Activated T-helper 1 cell treated with anti-CD3 and anti-CD28 coated beads, Interleukin-12 subunit alpha, Interleukin-12 subunit beta, Interleukin-2, Interleukin-4 antibody, amounts not matched to agents 30 ng/mL and 10 ng/mL and 1 ng/mL, durations not matched to agents 14 hours and 24 hours and 36 hours (primary cell): Measurements from ENCODE around the gene FTO. TPM values are rescaled to one million over a fixed set of nuclear protein-coding genes. Genes with fewer than 3 reads are reported as not detected.
"Not testable (repeated sequence)": the region's sequence is repeated elsewhere in the genome, so short reads cannot be mapped to it uniquely, and the experiment has no call there.

Source experiments
- DNase-seq: peaks from one replicate; pipeline ENCODE4 v3.0.0; 2021; ENCODE audit warnings: low spot score
- H3K27ac Mint-ChIP-seq: one replicate; pipeline ENCODE4 v1.8.0; 2021; ENCODE audit warnings: mild to moderate bottlenecking, mixed read lengths
- H3K27me3 Mint-ChIP-seq: one replicate; pipeline ENCODE4 v1.8.0; 2022; ENCODE audit warnings: mild to moderate bottlenecking, moderate library complexity, mixed read lengths; ENCODE audit not compliant: insufficient read depth
- H3K36me3 Mint-ChIP-seq: one replicate; pipeline ENCODE4 v1.8.0; 2021; ENCODE audit warnings: low read depth, mixed read lengths
- H3K4me1 Mint-ChIP-seq: one replicate; pipeline ENCODE4 v1.8.0; 2021; ENCODE audit warnings: low read depth, mixed read lengths
- H3K4me3 Mint-ChIP-seq: one replicate; pipeline ENCODE4 v1.8.0; 2021; ENCODE audit warnings: mild to moderate bottlenecking, moderate library complexity, mixed read lengths
- H3K9me3 Mint-ChIP-seq: one replicate; pipeline ENCODE4 v1.8.0; 2021; ENCODE audit warnings: mixed read lengths
- intact Hi-C: fragments of 100-400 bp; cut with micrococcal nuclease; formaldehyde crosslinking; loops from one replicate; pipeline ENCODE4 v1.15.1; 2024
- total RNA-seq: library from RNA; stranded (reverse); gene quantifications from 2 replicates; pipeline ENCODE4 v1.2.3, GENCODE V29; 2022

FTO gene
- total RNA-seq, 1 donor from 2014 or later: 56.4 TPM

DNA sequence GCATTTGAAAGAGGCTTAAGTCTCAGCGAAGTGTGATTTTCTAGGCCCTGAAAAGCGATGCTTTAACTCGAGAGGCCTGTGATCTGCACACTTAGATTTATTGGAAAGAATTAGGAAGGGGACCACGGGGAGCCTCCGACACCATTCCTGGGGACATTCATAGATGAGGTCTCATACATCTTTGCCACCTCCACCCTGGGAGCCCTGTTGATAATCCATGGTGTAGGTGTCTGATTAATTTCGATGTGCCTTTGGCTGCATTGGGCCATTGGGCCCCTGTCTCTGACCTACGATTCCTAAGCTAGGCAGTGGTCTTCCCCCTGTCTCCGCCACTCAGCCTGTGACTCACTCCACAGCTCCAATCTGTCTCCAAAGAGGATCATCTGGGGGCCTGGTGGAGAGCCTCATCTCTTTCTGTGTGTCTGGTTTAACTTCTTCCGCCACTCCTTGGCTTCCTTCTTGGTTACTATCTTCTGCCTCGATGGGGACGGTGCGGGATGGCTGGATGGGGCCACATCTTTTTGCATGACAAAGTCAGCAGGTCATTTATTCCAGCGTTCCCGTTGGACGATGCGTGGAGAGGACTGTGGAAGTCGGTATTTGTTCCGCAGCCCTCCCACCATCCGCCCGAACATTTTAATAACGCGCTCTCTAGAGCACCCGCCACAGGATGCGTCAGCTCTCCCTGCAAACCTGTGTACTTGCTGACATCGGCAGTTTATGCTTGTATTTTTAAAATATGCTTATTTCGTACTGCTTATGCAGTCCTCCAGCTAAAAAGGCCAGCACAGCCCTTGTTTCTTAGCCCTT lies 473.3 kb downstream of the FTO start:
- H3K27me3 Mint-ChIP-seq: peaks cover 20% of the 10 kb centered on the region
- DNase-seq: no peak

DNA sequence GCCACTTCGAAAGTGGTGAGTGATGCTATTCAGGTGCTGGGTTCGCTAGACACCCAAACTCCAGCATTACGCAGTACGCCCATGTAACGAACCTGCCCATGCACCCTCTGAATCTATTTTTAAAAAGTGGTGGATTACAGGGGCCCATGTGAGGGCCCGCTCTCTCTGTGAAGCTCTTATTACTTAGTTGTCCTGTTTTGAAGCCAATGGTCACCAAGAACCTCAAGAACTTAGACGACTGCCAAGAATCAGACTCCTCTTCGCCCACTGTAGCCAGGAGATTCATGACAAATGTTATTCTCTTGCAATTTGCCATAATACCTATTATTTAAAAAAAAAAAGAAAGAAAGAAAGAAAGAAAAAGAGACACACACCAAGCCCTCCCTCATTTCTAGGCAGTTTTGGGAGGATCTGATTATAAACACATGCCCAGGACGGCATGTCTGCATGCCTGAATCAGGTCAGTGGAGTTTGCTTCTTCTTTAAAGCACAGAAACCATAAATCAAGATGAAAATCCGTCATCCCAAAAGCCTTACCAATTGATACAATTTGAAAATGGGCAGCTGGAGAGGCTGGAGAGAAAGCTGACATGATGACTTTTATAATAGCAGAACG lies 474.0 kb downstream of the FTO start:
- no peak for DNase-seq
- Mint-ChIP-seq H3K9me3 (peaks cover 3% of the 10 kb centered on the region), H3K4me1 (no peaks in the 10 kb centered on the region), H3K27me3 (peaks cover 16% of the 10 kb centered on the region), H3K4me3 (no peak overlapping the region), H3K36me3 (no peaks in the 10 kb centered on the region), H3K27ac (no peak overlapping the region)
- intact Hi-C loops: no loop called here

More for the DNA sequence above, 473.3 kb downstream of the FTO start:
- Mint-ChIP-seq H3K4me1 (no peaks in the 10 kb centered on the region), H3K27ac (no peak overlapping the region), H3K9me3 (no peaks in the 10 kb centered on the region), H3K36me3 (no peaks in the 10 kb centered on the region), H3K4me3 (no peak overlapping the region)
- intact Hi-C loops: no loop called here

DNA sequence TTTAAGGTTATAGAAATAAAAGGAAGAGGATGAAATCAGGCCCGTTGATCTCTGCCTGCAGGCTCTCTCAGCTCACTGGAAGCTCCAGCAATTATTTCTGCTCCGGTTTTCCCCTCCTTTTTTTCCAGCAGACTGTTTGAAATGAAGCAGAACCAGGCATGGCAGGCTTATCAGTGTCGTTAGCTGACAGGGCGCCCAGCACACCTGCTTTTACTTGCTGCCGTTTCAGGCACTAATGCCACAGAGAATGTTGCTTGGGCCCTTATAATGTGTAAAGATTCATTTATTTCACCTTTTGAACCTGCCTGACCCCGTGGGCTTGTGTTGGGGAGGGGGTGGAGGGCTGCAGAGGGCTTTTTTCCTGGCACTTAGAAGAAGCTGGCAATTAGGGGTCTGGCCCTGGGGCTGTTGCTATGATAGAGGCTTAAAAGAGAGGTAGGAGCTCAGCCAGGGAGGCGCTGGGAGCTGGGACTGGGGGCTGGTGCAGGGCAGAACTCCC lies 474.6 kb downstream of the FTO start:
- Mint-ChIP-seq H3K4me3 (no peak overlapping the region), H3K4me1 (no peaks in the 10 kb centered on the region), H3K27me3 (peaks cover 14% of the 10 kb centered on the region), H3K36me3 (no peaks in the 10 kb centered on the region), H3K27ac (no peak overlapping the region), H3K9me3 (peaks cover 3% of the 10 kb centered on the region)
- DNase-seq: no peak
- intact Hi-C loops: no loop called here

DNA sequence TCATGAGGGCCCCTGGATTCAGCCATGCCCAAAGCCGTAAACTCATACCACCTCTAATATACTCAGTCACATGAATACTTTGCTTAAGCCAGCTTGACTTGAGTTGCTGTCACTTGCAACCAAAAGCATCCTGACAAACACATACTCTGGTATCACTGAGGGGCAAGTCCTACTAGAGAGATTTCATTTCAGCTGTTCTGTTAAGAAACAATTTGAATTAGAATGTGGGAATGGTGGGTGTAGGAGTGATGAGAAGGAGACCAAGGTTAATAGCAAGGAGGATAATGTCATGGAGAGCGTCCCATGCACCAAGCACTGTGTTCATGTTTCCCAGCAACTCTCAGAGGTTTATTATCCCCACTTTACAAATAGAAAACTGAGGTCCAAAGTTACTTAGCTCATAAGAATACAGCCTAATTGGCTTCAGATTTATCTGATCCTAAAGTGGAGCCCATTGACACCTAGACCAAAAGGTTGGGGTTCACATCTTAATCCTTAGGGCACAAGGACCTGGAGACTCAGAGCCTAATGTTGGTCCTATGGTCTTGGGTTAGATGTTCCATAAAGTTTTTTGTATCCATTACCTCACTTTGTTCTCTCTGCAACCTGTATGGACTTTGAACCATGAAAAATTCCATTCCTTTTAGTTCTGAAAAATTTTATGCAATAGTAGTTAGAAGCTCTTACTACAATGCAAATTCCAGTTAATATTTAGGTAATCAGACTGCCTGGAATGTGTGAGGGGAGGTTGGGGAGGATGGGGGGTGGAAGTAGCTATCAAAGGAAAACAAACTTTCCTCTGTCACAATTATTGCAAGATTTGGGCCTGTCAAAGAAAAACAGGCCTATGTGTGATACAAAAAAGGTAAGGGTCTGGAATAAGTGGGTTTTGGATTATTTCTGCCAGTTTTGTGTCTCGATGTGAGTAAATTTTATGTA lies 476.7 kb downstream of the FTO start:
- Mint-ChIP-seq H3K4me1 (no peaks in the 10 kb centered on the region), H3K9me3 (peaks cover 3% of the 10 kb centered on the region), H3K4me3 (no peak overlapping the region), H3K36me3 (no peaks in the 10 kb centered on the region), H3K27ac (no peak overlapping the region), H3K27me3 (peaks cover 12% of the 10 kb centered on the region)
- intact Hi-C loops: no loop called here
- no peak for DNase-seq

DNA sequence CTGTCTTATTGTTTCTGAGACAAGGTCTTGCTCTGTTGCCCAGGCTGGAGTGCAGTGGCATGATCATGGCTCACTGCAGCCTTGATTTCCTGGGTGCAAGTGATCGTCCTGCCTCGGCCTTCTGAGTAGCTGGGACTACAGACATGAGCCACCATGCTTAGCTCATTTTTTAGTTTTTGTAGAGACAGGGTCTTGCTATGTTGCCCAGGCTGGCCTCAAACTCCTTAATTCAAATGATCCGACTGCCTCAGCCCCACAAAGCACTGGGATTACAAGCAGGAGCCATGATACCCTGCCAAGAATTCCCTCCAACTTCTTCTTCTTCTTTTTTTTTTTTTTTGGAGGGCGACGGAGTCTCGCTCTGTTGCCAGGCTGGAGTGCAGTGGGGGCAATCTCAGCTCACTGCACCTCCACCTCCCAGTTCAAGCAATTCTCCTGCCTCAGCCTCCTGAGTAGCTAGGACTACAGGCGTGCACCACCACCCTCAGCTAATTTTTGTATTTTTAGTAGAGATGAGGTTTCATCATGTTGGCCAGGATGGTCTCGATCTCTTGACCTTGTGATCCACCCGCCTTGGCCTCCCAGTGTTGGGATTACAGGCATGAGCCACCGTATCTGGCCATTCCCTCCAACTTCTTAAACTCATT lies 477.9 kb downstream of the FTO start:
- H3K27me3 Mint-ChIP-seq: peaks cover 12% of the 10 kb centered on the region
- DNase-seq, H3K9me3 Mint-ChIP-seq, H3K27ac Mint-ChIP-seq, intact Hi-C loops, H3K4me1 Mint-ChIP-seq, H3K4me3 Mint-ChIP-seq, H3K36me3 Mint-ChIP-seq: not testable (repeated sequence)

DNA sequence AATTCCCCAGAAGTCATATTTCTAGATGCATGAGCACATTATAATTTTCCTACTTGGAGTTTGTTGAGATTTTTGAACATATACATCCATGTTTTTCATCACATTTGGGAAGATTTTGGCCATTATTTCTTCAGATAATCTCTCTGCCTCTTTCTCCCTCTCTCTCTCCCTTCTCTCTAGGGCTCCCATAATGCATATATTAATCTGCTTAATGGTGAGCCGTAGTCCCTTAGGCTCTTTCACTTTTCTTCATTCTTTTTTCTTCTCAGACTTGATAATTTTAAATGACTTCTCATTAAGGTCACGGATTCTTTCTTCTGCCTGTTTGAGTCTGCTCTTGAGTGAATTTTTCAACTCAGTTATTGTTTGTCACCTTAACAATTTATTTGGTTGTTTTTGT lies 481.1 kb downstream of the FTO start:
- no peaks in the 10 kb centered on the region for H3K36me3 Mint-ChIP-seq
- H3K4me1 Mint-ChIP-seq: no peaks in the 10 kb centered on the region
- peaks cover 4% of the 10 kb centered on the region for H3K27me3 Mint-ChIP-seq
- peaks cover 3% of the 10 kb centered on the region for H3K9me3 Mint-ChIP-seq
- no peak for DNase-seq
- H3K27ac Mint-ChIP-seq: no peak overlapping the region
- H3K4me3 Mint-ChIP-seq: no peak overlapping the region
- intact Hi-C loops: no loop called here

DNA sequence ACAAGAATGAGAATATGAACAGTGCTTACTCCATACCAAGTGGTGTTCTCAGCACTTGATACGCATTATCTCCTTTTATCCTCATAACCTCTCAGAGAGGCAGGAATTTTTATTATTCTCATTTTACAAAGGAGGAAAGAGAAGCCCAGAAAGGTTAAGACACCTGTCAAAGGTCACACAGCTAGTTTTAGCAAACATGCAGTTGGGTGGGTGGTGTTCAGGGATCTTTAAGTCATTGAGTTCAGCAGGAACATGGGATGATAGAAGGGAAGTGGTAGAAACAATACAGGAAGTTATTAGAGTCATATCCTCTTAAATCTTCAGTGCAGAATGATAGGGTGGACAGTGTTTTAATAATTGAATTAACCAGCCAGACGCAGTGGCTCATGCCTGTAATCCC lies 487.2 kb downstream of the FTO start:
- Mint-ChIP-seq H3K27me3 (no peaks in the 10 kb centered on the region), H3K4me3 (no peak overlapping the region), H3K4me1 (no peaks in the 10 kb centered on the region), H3K36me3 (no peaks in the 10 kb centered on the region), H3K27ac (no peak overlapping the region), H3K9me3 (no peaks in the 10 kb centered on the region)
- intact Hi-C loops: no loop called here
- no peak for DNase-seq

DNA sequence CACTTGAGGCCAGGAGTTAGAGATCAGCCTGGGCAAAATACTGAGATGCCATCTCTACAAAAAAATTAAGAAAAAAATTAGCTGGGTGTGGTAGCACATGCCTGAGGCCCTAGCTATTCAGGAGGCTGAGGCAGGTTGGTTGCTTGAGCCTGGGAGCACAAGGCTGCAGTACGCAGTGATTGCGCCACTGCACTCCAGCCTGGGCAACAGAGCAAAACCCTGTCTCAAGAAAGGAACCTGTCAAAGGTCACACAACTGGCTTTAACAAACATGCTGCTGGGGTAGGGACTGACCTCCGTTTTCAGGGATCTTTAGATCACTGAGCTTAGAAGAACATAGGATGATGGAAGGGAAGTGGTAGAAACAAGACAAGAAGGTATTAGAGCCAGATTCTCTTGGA lies 487.6 kb downstream of the FTO start:
- H3K4me1 Mint-ChIP-seq: no peaks in the 10 kb centered on the region
- H3K36me3 Mint-ChIP-seq: no peaks in the 10 kb centered on the region
- H3K4me3 Mint-ChIP-seq: no peak overlapping the region
- DNase-seq: no peak
- intact Hi-C loops: no loop called here
- peak overlapping the region; percentile 61 for H3K27ac Mint-ChIP-seq
- H3K27me3 Mint-ChIP-seq: no peaks in the 10 kb centered on the region
- H3K9me3 Mint-ChIP-seq: no peaks in the 10 kb centered on the region

DNA sequence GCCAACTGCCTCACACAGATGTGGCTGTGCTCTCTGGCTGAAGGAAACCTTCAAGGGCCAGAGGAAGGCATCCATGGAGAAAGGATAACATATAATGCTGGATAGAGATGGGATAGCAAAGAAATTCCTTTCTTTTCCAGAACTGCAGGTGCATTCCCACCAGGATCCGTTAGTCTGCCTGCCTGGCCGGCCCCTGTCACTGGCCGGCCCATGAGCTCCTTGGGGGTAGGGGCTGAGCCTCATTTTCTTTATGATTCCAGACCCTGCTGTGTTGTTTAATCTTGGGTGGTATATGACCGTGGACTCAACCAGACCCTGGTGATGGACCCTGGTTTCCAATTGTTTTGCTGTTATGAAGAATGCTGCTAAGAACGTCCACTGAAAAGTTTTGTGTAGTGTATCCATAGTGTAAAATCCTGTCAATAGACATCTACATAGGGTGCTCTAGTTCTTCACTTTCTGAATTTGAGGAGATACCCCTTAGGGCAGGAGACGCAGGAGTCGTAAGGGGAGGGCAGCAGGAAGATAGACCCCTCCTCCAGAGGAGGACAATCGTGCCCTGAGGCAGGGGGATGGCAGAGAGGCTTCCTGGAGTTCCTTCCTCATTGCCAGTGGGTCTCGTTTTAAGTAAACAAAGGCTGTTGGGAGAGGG lies 489.2 kb downstream of the FTO start:
- no peak overlapping the region for H3K4me3 Mint-ChIP-seq
- no peaks in the 10 kb centered on the region for H3K9me3 Mint-ChIP-seq
- intact Hi-C loops: no loop called here
- H3K27ac Mint-ChIP-seq: no peak overlapping the region
- DNase-seq: no peak
- no peaks in the 10 kb centered on the region for H3K4me1 Mint-ChIP-seq
- no peaks in the 10 kb centered on the region for H3K27me3 Mint-ChIP-seq
- no peaks in the 10 kb centered on the region for H3K36me3 Mint-ChIP-seq

DNA sequence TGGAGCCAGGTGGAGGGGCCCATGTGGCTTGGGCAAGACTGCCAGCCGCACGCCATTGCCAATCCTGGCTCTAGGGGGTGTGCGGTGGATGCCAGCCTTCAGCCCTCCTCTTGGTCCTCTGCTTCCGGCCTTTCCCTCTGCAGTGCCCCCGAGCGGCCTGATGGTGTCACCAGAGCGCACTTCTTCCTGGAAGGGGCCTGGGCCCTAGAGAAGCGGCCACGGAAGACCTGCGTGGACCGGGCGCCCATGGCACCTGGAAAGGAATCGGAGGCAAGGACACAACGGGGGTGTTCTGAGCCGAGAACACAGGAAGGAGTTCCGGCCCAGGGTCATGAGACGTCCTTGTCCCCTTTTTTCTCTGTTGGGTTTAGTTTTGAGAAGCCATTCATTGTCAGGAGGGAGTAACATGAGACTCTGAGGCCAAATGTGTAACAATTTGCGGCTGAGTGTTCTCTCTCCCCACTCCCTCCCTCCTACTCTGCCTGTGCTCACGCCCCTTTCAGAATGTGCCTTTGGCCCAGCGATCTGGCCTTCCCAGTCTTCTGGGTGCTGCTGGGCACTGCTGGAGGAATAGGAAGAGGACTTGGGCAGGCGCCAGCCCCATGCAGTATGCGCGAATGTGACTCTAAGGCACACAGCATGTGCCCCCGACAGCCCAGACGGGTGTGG lies 489.8 kb downstream of the FTO start:
- DNase-seq: peak; percentile 16
- no peak overlapping the region for H3K4me3 Mint-ChIP-seq
- intact Hi-C loops: no loop called here
- no peaks in the 10 kb centered on the region for H3K4me1 Mint-ChIP-seq
- no peaks in the 10 kb centered on the region for H3K36me3 Mint-ChIP-seq
- H3K9me3 Mint-ChIP-seq: no peaks in the 10 kb centered on the region
- peaks cover 2% of the 10 kb centered on the region for H3K27me3 Mint-ChIP-seq
- H3K27ac Mint-ChIP-seq: no peak overlapping the region

DNA sequence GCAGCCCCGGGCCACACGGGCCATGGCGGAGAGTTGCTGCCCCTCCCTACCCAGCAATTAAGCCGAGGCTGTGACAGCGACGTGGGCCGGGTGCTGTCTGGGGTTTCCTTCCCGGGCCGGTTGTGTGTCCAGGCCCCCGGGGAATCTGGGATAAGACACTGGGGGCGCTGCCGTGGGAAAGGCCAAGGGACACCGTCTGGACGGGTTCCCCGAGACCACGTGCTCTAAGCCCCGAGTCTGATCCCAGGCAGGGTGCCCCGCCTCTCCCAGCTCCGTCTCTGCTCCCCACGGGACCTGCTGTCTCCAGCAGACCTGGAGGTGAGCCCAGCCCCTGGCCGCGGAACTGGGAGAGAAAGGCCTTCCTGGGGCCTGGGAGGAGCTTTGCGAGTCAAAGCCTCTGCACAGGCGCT lies 490.4 kb downstream of the FTO start:
- no peak overlapping the region for H3K27ac Mint-ChIP-seq
- H3K27me3 Mint-ChIP-seq: peaks cover 3% of the 10 kb centered on the region
- intact Hi-C loops: no loop called here

DNA sequence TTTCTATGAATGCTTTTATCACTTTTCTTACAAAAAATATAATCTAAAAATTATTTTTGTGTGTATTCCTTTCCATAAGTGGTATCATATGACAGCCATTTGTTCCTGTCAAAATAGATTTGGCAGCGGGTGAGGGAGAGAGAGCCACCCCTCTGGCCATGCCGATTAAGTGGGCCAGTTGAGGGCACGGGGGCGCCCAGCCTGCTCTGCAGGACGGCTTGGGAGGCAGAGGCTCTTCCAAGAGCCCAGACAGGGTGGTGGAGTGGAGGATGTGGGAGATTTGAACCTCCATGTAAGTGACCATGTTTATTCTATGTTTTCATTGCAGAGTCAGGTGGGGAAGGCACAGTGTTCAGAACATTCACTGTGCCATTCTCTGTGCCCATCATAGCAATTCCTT lies 493.8 kb downstream of the FTO start:
- Mint-ChIP-seq H3K9me3 (no peaks in the 10 kb centered on the region), H3K4me3 (no peak overlapping the region), H3K36me3 (no peaks in the 10 kb centered on the region), H3K27me3 (peaks cover 3% of the 10 kb centered on the region), H3K27ac (no peak overlapping the region), H3K4me1 (no peaks in the 10 kb centered on the region)
- DNase-seq: no peak
- intact Hi-C loops: no loop called here

More for the DNA sequence above, 490.4 kb downstream of the FTO start:
- Mint-ChIP-seq H3K36me3 (no peaks in the 10 kb centered on the region), H3K4me1 (no peaks in the 10 kb centered on the region), H3K4me3 (no peak overlapping the region), H3K9me3 (no peaks in the 10 kb centered on the region)
- no peak for DNase-seq
